Trophoblast cell (in vitro differentiated cells and primary cell): Measurements from ENCODE around the gene RPS6KA1.
A peak's percentile ranks its signal among the peaks of the same experiment; 100 is the strongest.

ENCODE experiments used
- DNase-seq, 2 donors: peaks; one replicate each; pipeline ENCODE4 v3.0.0-alpha.2; 2016
- H2AFZ ChIP-seq: 2 replicates; pipeline ENCODE4 v1.6.1; 2013; ENCODE audit warnings: low read length, moderate library complexity, mild to moderate bottlenecking; ENCODE audit not compliant: insufficient read depth, poor library complexity
- H2AK5ac ChIP-seq: 2 replicates; pipeline ENCODE4 v1.6.1; 2013; ENCODE audit warnings: mild to moderate bottlenecking, low read length
- H2BK120ac ChIP-seq: 2 replicates; pipeline ENCODE4 v1.6.1; 2013; ENCODE audit warnings: low read length, mild to moderate bottlenecking, moderate library complexity; ENCODE audit not compliant: insufficient read depth, poor library complexity
- H2BK12ac ChIP-seq: 2 replicates; pipeline ENCODE4 v1.6.1; 2013; ENCODE audit warnings: mild to moderate bottlenecking, low read length, moderate library complexity
- H2BK5ac ChIP-seq: 2 replicates; pipeline ENCODE4 v1.6.1; 2013; ENCODE audit warnings: low read length, low read depth, moderate library complexity, mild to moderate bottlenecking; ENCODE audit not compliant: poor library complexity
- H3K14ac ChIP-seq: 2 replicates; pipeline ENCODE4 v1.6.1; 2013; ENCODE audit warnings: mild to moderate bottlenecking, low read length
- H3K18ac ChIP-seq: 2 replicates; pipeline ENCODE4 v1.6.1; 2013; ENCODE audit warnings: mild to moderate bottlenecking, low read length
- H3K23ac ChIP-seq: 2 replicates; pipeline ENCODE4 v1.6.1; 2013; ENCODE audit warnings: low read length
- H3K27ac ChIP-seq: 2 replicates; pipeline ENCODE4 v1.5.1; 2013; ENCODE audit warnings: low read depth, mild to moderate bottlenecking, inconsistent platforms, low read length, moderate library complexity
- H3K27me3 ChIP-seq: 2 replicates; pipeline ENCODE4 v1.6.1; 2013; ENCODE audit warnings: inconsistent platforms, mild to moderate bottlenecking, low read length, moderate library complexity; ENCODE audit not compliant: insufficient read depth
- H3K36me3 ChIP-seq, 2 experiments: 1 replicate in 1 of 2; 2 replicates in 1 of 2; pipeline ENCODE4 v1.6.1; 2013; ENCODE audit warnings: low read length in 2 of 2, mild to moderate bottlenecking in 2 of 2, moderate library complexity in 1 of 2; ENCODE audit not compliant: insufficient read depth in 2 of 2, control insufficient read depth in 1 of 2
- H3K4ac ChIP-seq: 2 replicates; pipeline ENCODE4 v1.6.1; 2013; ENCODE audit warnings: low read depth, mild to moderate bottlenecking, low read length, moderate library complexity
- H3K4me1 ChIP-seq, 2 experiments: 1 replicate in 1 of 2; 2 replicates in 1 of 2; pipeline ENCODE4 v1.6.1; 2013; ENCODE audit warnings: low read length in 2 of 2, mild to moderate bottlenecking in 2 of 2, moderate library complexity in 1 of 2; ENCODE audit not compliant: insufficient read depth in 2 of 2, control insufficient read depth in 1 of 2
- H3K4me2 ChIP-seq: 2 replicates; pipeline ENCODE4 v1.6.1; 2013; ENCODE audit warnings: inconsistent platforms, mild to moderate bottlenecking, low read length, moderate library complexity
- H3K4me3 ChIP-seq: 2 replicates; pipeline ENCODE4 v1.5.1; 2013; ENCODE audit warnings: mild to moderate bottlenecking, low read depth, low read length, inconsistent platforms
- H3K79me1 ChIP-seq: one replicate; pipeline ENCODE4 v1.6.1; 2013; ENCODE audit warnings: low read length
- H3K79me2 ChIP-seq: 2 replicates; pipeline ENCODE4 v1.6.1; 2013; ENCODE audit warnings: low read length, mild to moderate bottlenecking; ENCODE audit not compliant: control insufficient read depth, insufficient read depth, poor library complexity
- H3K9ac ChIP-seq: 2 replicates; pipeline ENCODE4 v1.6.1; 2013; ENCODE audit warnings: mild to moderate bottlenecking, low read length
- H3K9me3 ChIP-seq: 2 replicates; pipeline ENCODE4 v1.6.1; 2013; ENCODE audit warnings: low read depth, mild to moderate bottlenecking, control low read depth, inconsistent platforms, low read length; ENCODE audit not compliant: insufficient read depth
- H4K12ac ChIP-seq: 2 replicates; pipeline ENCODE4 v1.6.1; 2013; ENCODE audit warnings: low read depth, mild to moderate bottlenecking, low read length, moderate library complexity
- H4K8ac ChIP-seq: 2 replicates; pipeline ENCODE4 v1.6.1; 2013; ENCODE audit warnings: low read depth, mild to moderate bottlenecking, low read length, moderate library complexity
- H4K91ac ChIP-seq: one replicate; pipeline ENCODE4 v1.6.1; 2013; ENCODE audit warnings: low read depth, mild to moderate bottlenecking, low read length, moderate library complexity
- WGBS: extraction: QIAGEN DNeasy Blood & Tissue Kit; methylation state at CpG from one replicate; pipeline ENCODE4 v1.1.7; 2013; ENCODE audit warnings: missing lambda C conversion rate; ENCODE audit not compliant: insufficient read length, insufficient coverage; ENCODE audit errors: extremely low coverage; 5-methylcytosine and 5-hydroxymethylcytosine counted together

RPS6KA1 gene

GRCh38 chr1:26493267-26493666, 36.3 kb upstream of the RPS6KA1 start:
- Histone ChIP-seq H2BK12ac (no peak overlapping the region), H3K18ac (no peak overlapping the region), H3K79me1 (no peaks in the 10 kb centered on the region), H3K79me2 (no peaks in the 10 kb centered on the region), H4K12ac (no peak overlapping the region), H3K14ac (no peak overlapping the region), H3K9ac (no peak overlapping the region), H3K9me3 (no peaks in the 10 kb centered on the region), H2BK5ac (no peak overlapping the region), H2BK120ac (peak overlapping the region; percentile 18), H3K4me1 (no peaks in the 10 kb centered on the region), H3K23ac (no peak overlapping the region), H3K4ac (no peak overlapping the region), H3K4me2 (no peak overlapping the region), H2AK5ac (no peak overlapping the region), H2AFZ (no peak overlapping the region), H4K91ac (peak overlapping the region; percentile 53), H3K27ac (no peak overlapping the region), H3K27me3 (no peaks in the 10 kb centered on the region), H3K36me3 (no peaks in the 10 kb centered on the region), H4K8ac (no peak overlapping the region), H3K4me3 (no peak overlapping the region)
- no peak for DNase-seq
- no CpG with 5 or more reads among the region's 3 CpGs for WGBS

- Histone ChIP-seq H4K8ac (no peak overlapping the region), H3K23ac (no peak overlapping the region), H4K91ac (peak overlapping the region; percentile 53), H3K9ac (no peak overlapping the region), H2BK120ac (peak overlapping the region; percentile 18), H3K9me3 (no peaks in the 10 kb centered on the region), H3K36me3 (no peaks in the 10 kb centered on the region), H3K18ac (no peak overlapping the region), H4K12ac (no peak overlapping the region), H3K4me2 (no peak overlapping the region), H2AFZ (no peak overlapping the region), H3K79me1 (no peaks in the 10 kb centered on the region), H2AK5ac (no peak overlapping the region), H3K4me3 (no peak overlapping the region), H3K79me2 (no peaks in the 10 kb centered on the region), H3K4me1 (no peaks in the 10 kb centered on the region), H3K27me3 (no peaks in the 10 kb centered on the region), H2BK5ac (peak overlapping the region; percentile 63), H3K14ac (no peak overlapping the region), H2BK12ac (no peak overlapping the region), H3K4ac (no peak overlapping the region), H3K27ac (no peak overlapping the region)
- DNase-seq, result no peak
- no CpG with 5 or more reads among the region's 3 CpGs for WGBS
Measured at GRCh38 chr1:26493938-26494337, 35.6 kb upstream of the RPS6KA1 start.

GRCh38 chr1:26496861-26497260, 32.7 kb upstream of the RPS6KA1 start:
- Histone ChIP-seq H4K12ac (no peak overlapping the region), H4K91ac (no peak overlapping the region), H3K9ac (no peak overlapping the region), H3K9me3 (no peaks in the 10 kb centered on the region), H3K79me1 (peaks cover 14% of the 10 kb centered on the region), H3K18ac (no peak overlapping the region), H3K4ac (no peak overlapping the region), H3K79me2 (peaks cover 11% of the 10 kb centered on the region), H2BK120ac (no peak overlapping the region), H3K14ac (no peak overlapping the region), H3K27me3 (no peaks in the 10 kb centered on the region), H4K8ac (no peak overlapping the region), H2BK12ac (no peak overlapping the region), H3K27ac (no peak overlapping the region), H3K4me1 (peaks cover 8 to 9% of the 10 kb centered on the region in 2 experiments), H3K4me3 (no peak overlapping the region), H2AK5ac (no peak overlapping the region), H3K36me3 (no peaks in the 10 kb centered on the region), H2AFZ (no peak overlapping the region), H3K23ac (no peak overlapping the region), H3K4me2 (no peak overlapping the region), H2BK5ac (no peak overlapping the region)
- DNase-seq, result no peak
- no CpG with 5 or more reads among the region's 4 CpGs for WGBS

- Histone ChIP-seq H2AFZ (no peak overlapping the region), H4K12ac (no peak overlapping the region), H3K9ac (no peak overlapping the region), H3K4me2 (no peak overlapping the region), H2BK12ac (no peak overlapping the region), H3K4me3 (no peak overlapping the region), H3K4ac (no peak overlapping the region), H3K27ac (no peak overlapping the region), H4K91ac (no peak overlapping the region), H3K4me1 (peaks cover 8 to 9% of the 10 kb centered on the region in 2 experiments), H3K14ac (no peak overlapping the region), H3K23ac (no peak overlapping the region), H2BK120ac (no peak overlapping the region), H3K18ac (no peak overlapping the region), H2AK5ac (no peak overlapping the region), H3K79me1 (peaks cover 14% of the 10 kb centered on the region), H3K9me3 (no peaks in the 10 kb centered on the region), H3K79me2 (peaks cover 11% of the 10 kb centered on the region), H3K27me3 (no peaks in the 10 kb centered on the region), H3K36me3 (no peaks in the 10 kb centered on the region), H4K8ac (no peak overlapping the region), H2BK5ac (no peak overlapping the region)
- WGBS, result no CpG with 5 or more reads among the region's 7 CpGs
- DNase-seq, result no peak
Measured at GRCh38 chr1:26498894-26499293, 30.7 kb upstream of the RPS6KA1 start.
